ENCODE data around the gene CRIM1.

The CRIM1 gene

DNA sequence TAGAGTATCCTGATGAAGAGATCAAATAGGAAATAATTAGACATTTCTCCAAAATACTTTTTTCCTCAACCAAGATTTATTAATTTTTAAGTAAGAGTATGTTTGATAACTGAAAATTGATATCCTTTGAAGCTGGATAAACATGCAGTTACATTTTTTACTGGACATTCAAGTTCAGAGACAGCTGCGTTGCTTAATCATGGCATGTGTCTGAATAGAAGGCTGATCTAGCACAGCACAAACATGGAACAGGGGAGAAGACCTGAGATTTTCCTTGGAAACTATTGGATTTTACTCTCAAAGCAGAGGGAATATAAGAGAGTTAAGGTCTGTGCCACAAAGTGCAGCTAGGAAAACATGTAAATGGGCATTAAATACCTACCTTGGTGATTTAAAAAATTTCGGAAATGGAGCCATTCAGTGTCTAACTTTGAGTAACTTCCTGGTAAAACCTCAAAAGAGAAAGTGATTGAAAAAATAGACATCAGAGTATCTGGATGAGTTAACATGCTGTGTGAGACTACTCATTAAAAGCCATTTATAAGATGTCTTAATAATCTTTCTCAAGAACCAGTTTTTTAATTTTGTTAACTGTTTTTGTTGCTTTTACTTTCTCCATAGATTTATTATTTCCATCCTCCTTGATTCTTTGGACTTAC is 31.8 kb downstream of the CRIM1 start:
- no peaks in the 10 kb centered on the region for H3K36me3 ChIP-seq (ENCODE audit: insufficient read depth, low read length)
- no peaks in the 10 kb centered on the region for H3K4me1 ChIP-seq (ENCODE audit: insufficient read depth, low read length)
- no peaks in the 10 kb centered on the region for H3K79me2 ChIP-seq (ENCODE audit: insufficient read depth, low read length)
- no peaks in the 10 kb centered on the region for H3K9me3 ChIP-seq (ENCODE audit: insufficient read depth, low read length, severe bottlenecking)
- TF ChIP-seq, protein P1, sequence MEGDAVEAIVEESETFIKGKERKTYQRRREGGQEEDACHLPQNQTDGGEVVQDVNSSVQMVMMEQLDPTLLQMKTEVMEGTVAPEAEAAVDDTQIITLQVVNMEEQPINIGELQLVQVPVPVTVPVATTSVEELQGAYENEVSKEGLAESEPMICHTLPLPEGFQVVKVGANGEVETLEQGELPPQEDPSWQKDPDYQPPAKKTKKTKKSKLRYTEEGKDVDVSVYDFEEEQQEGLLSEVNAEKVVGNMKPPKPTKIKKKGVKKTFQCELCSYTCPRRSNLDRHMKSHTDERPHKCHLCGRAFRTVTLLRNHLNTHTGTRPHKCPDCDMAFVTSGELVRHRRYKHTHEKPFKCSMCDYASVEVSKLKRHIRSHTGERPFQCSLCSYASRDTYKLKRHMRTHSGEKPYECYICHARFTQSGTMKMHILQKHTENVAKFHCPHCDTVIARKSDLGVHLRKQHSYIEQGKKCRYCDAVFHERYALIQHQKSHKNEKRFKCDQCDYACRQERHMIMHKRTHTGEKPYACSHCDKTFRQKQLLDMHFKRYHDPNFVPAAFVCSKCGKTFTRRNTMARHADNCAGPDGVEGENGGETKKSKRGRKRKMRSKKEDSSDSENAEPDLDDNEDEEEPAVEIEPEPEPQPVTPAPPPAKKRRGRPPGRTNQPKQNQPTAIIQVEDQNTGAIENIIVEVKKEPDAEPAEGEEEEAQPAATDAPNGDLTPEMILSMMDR (IDR thresholded peaks at IDR 0.05; ENCODE audit: borderline replicate concordance, extremely low read depth, low read length, poor library complexity, severe bottlenecking), result no peak
- TF ChIP-seq EZH2 (IDR thresholded peaks at IDR 0.05; ENCODE audit: borderline replicate concordance, low read depth, low read length, severe bottlenecking), result no peak
- H3K27ac ChIP-seq (ENCODE audit: low read length), result no peak overlapping the region
- no peaks in the 10 kb centered on the region for H3K27me3 ChIP-seq (ENCODE audit: insufficient read depth, low read length, poor library complexity)
- no peak overlapping the region for H3K4me2 ChIP-seq (ENCODE audit: insufficient read depth, low read length)
- H3K4me3 ChIP-seq (ENCODE audit: low read depth in 1 of 2, low read length in 2 of 2), result no peak overlapping the region
- H2AFZ ChIP-seq (ENCODE audit: low read depth, low read length), result no peak overlapping the region
- no peaks in the 10 kb centered on the region for H4K20me1 ChIP-seq (ENCODE audit: insufficient read depth, low read length)
- DNase-seq, result no peak
- ATAC-seq (ENCODE audit: insufficient read depth, low read depth), result peak; percentile 60
- H3K9ac ChIP-seq (ENCODE audit: low read depth, low read length), result no peak overlapping the region

DNA sequence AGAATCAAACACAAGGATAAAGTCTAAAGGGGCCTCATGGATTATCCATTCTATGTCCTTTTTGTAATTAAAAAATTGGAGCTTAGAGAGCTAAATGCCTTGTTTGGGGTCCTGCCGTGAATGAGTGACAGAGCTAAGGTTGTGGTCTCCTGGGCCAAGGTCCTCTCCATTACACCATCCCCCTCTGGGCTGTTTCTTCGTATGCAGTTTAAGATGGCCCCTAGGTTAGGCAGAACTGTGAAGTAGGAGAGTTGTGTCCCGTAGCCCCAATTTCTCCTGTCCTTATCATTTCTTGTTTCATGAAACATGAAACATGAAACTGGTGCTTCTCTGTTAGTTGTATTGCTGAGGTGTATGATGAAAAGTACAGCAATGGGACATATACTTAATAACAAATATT is 32.9 kb downstream of the CRIM1 start:
- ATAC-seq (ENCODE audit: insufficient read depth, low read depth), result no peak
- no peaks in the 10 kb centered on the region for H3K79me2 ChIP-seq (ENCODE audit: insufficient read depth, low read length)
- no peak overlapping the region for H3K4me3 ChIP-seq (ENCODE audit: low read depth in 1 of 2, low read length in 2 of 2)
- no peaks in the 10 kb centered on the region for H3K9me3 ChIP-seq (ENCODE audit: insufficient read depth, low read length, severe bottlenecking)
- H3K36me3 ChIP-seq (ENCODE audit: insufficient read depth, low read length), result no peaks in the 10 kb centered on the region
- H3K27me3 ChIP-seq (ENCODE audit: insufficient read depth, low read length, poor library complexity), result no peaks in the 10 kb centered on the region
- no peak overlapping the region for H3K4me2 ChIP-seq (ENCODE audit: insufficient read depth, low read length)
- H3K9ac ChIP-seq (ENCODE audit: low read depth, low read length), result no peak overlapping the region
- TF ChIP-seq, protein P1 (IDR thresholded peaks at IDR 0.05; ENCODE audit: borderline replicate concordance, extremely low read depth, low read length, poor library complexity, severe bottlenecking), result no peak
- TF ChIP-seq EZH2 (IDR thresholded peaks at IDR 0.05; ENCODE audit: borderline replicate concordance, low read depth, low read length, severe bottlenecking), result no peak
- H3K27ac ChIP-seq (ENCODE audit: low read length), result no peak overlapping the region
- H3K4me1 ChIP-seq (ENCODE audit: insufficient read depth, low read length), result no peaks in the 10 kb centered on the region
- DNase-seq, result no peak
- H2AFZ ChIP-seq (ENCODE audit: low read depth, low read length), result no peak overlapping the region
- H4K20me1 ChIP-seq (ENCODE audit: insufficient read depth, low read length), result no peaks in the 10 kb centered on the region

DNA sequence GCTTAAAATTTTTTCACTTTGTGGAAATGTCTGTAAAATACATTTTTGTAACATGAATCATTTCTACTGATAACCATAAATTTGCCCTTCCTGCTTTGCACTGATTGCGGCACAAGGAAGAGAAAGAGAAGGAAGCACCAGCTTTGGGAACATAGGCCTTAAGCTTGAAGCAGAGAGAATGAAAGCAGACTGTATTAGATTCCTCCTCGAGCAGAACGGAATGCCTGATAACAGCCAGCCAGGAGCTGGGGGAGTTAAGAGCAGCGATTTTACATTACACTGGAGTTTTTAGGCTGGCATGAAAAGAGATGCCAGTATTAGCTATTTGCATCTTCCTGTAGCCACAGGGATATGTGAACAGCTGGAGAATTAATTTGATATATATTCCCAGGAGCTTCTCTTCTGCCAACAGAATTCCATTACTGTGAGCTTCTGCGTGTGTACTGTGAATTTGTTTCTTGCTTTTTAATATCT is 33.5 kb downstream of the CRIM1 start:
- Histone ChIP-seq H3K4me1 (ENCODE audit: insufficient read depth, low read length) (no peaks in the 10 kb centered on the region), H2AFZ (ENCODE audit: low read depth, low read length) (no peak overlapping the region), H3K79me2 (ENCODE audit: insufficient read depth, low read length) (no peaks in the 10 kb centered on the region), H3K9me3 (ENCODE audit: insufficient read depth, low read length, severe bottlenecking) (no peaks in the 10 kb centered on the region), H3K27ac (ENCODE audit: low read length) (no peak overlapping the region), H3K27me3 (ENCODE audit: insufficient read depth, low read length, poor library complexity) (no peaks in the 10 kb centered on the region), H3K9ac (ENCODE audit: low read depth, low read length) (no peak overlapping the region), H3K4me3 (ENCODE audit: low read depth in 1 of 2, low read length in 2 of 2) (no peak overlapping the region), H4K20me1 (ENCODE audit: insufficient read depth, low read length) (no peaks in the 10 kb centered on the region), H3K36me3 (ENCODE audit: insufficient read depth, low read length) (no peaks in the 10 kb centered on the region), H3K4me2 (ENCODE audit: insufficient read depth, low read length) (no peak overlapping the region)
- DNase-seq (no peak), ATAC-seq (ENCODE audit: insufficient read depth, low read depth) (no peak)
- TF ChIP-seq EZH2 (IDR thresholded peaks at IDR 0.05; ENCODE audit: borderline replicate concordance, low read depth, low read length, severe bottlenecking), result no peak
- TF ChIP-seq, protein P1 (IDR thresholded peaks at IDR 0.05; ENCODE audit: borderline replicate concordance, extremely low read depth, low read length, poor library complexity, severe bottlenecking), result no peak

Data from DND-41 (cell line).